Liver (tissue), 3 donors: ENCODE results near the gene GPR176.

ENCODE experiments used
- ATF3 ChIP-seq: IDR thresholded peaks from 2 replicates; pipeline ENCODE4 v1.6.1; 2016; ENCODE audit warnings: antibody characterized with exemption
- FOXA1 ChIP-seq: IDR thresholded peaks from 2 replicates; pipeline ENCODE4 v1.6.1; 2016; ENCODE audit warnings: antibody characterized with exemption
- GABPA ChIP-seq, 2 donors: IDR thresholded peaks in 1 of 2; conservative IDR thresholded peaks in 1 of 2; 2 replicates each; pipeline ENCODE4 v1.6.1; 2016; ENCODE audit warnings: antibody characterized with exemption in 2 of 2, mild to moderate bottlenecking in 1 of 2, moderate library complexity in 1 of 2
- MAX ChIP-seq: IDR thresholded peaks from 2 replicates; pipeline ENCODE4 v1.6.1; 2016; ENCODE audit warnings: antibody characterized with exemption
- RAD21 ChIP-seq, 2 donors: IDR thresholded peaks; 2 replicates each; pipeline ENCODE4 v1.6.1; 2016; ENCODE audit warnings: antibody characterized with exemption in 2 of 2, mild to moderate bottlenecking in 2 of 2
- SP1 ChIP-seq: IDR thresholded peaks from 2 replicates; pipeline ENCODE4 v1.6.1; 2018; ENCODE audit warnings: antibody characterized with exemption, mild to moderate bottlenecking
- TAF1 ChIP-seq: conservative IDR thresholded peaks from 2 replicates; pipeline ENCODE4 v1.6.1; 2016; ENCODE audit warnings: antibody characterized with exemption, mild to moderate bottlenecking
- YY1 ChIP-seq: IDR thresholded peaks from 2 replicates; pipeline ENCODE4 v1.6.1; 2016; ENCODE audit warnings: antibody characterized with exemption, mild to moderate bottlenecking
- ZBTB33 ChIP-seq: IDR thresholded peaks from 2 replicates; pipeline ENCODE4 v1.6.1; 2016; ENCODE audit warnings: antibody characterized with exemption
- TF ChIP-seq, protein P1 (sequence below): fragments of 150-350 bp; IDR thresholded peaks from 2 replicates; pipeline ENCODE4 v1.5.1; 2017; ENCODE audit warnings: improper control_type of control experiment, low read depth, low read length; ENCODE audit not compliant: missing input control
- TF ChIP-seq, protein P2 (sequence below): IDR thresholded peaks from 2 replicates; pipeline ENCODE4 v1.6.1; 2016; ENCODE audit warnings: antibody characterized with exemption, mild to moderate bottlenecking
- donor health status: healthy.
- donor health status: healthy.

DNA sequence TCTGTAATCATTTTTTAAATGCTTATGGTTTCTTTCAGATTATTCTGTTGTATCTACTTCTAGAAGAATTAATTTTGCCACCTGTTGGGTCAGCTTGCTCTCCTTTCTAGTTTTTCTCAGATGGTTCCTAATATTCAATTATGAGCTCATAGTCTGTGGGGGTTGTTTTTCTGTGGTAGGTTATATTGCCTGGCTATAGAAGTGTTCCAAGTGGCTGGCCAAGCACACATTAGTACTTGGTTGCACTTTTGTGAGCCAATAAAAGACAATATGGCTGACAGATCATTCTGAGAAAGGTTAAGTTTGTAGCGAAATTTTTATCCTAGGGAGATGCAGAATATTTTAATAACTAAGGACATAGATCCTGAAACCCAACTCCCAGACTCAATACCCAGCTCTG, 105.6 kb downstream of the GPR176 start:
- TF ChIP-seq MAX = no peak
- TF ChIP-seq, protein P1, sequence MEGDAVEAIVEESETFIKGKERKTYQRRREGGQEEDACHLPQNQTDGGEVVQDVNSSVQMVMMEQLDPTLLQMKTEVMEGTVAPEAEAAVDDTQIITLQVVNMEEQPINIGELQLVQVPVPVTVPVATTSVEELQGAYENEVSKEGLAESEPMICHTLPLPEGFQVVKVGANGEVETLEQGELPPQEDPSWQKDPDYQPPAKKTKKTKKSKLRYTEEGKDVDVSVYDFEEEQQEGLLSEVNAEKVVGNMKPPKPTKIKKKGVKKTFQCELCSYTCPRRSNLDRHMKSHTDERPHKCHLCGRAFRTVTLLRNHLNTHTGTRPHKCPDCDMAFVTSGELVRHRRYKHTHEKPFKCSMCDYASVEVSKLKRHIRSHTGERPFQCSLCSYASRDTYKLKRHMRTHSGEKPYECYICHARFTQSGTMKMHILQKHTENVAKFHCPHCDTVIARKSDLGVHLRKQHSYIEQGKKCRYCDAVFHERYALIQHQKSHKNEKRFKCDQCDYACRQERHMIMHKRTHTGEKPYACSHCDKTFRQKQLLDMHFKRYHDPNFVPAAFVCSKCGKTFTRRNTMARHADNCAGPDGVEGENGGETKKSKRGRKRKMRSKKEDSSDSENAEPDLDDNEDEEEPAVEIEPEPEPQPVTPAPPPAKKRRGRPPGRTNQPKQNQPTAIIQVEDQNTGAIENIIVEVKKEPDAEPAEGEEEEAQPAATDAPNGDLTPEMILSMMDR = no peak
- no peak for TF ChIP-seq TAF1
- no peak for TF ChIP-seq SP1
- no peak for TF ChIP-seq YY1
- no peak for TF ChIP-seq ZBTB33
- TF ChIP-seq GABPA (IDR thresholded peaks at IDR 0.05 in 1 of 2, conservative IDR thresholded peaks at IDR 0.05 in 1 of 2) = no peak
- no peak for TF ChIP-seq FOXA1
- no peak for TF ChIP-seq RAD21 (IDR thresholded peaks at IDR 0.05)
- TF ChIP-seq, protein P2, sequence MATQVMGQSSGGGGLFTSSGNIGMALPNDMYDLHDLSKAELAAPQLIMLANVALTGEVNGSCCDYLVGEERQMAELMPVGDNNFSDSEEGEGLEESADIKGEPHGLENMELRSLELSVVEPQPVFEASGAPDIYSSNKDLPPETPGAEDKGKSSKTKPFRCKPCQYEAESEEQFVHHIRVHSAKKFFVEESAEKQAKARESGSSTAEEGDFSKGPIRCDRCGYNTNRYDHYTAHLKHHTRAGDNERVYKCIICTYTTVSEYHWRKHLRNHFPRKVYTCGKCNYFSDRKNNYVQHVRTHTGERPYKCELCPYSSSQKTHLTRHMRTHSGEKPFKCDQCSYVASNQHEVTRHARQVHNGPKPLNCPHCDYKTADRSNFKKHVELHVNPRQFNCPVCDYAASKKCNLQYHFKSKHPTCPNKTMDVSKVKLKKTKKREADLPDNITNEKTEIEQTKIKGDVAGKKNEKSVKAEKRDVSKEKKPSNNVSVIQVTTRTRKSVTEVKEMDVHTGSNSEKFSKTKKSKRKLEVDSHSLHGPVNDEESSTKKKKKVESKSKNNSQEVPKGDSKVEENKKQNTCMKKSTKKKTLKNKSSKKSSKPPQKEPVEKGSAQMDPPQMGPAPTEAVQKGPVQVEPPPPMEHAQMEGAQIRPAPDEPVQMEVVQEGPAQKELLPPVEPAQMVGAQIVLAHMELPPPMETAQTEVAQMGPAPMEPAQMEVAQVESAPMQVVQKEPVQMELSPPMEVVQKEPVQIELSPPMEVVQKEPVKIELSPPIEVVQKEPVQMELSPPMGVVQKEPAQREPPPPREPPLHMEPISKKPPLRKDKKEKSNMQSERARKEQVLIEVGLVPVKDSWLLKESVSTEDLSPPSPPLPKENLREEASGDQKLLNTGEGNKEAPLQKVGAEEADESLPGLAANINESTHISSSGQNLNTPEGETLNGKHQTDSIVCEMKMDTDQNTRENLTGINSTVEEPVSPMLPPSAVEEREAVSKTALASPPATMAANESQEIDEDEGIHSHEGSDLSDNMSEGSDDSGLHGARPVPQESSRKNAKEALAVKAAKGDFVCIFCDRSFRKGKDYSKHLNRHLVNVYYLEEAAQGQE = no peak
- TF ChIP-seq ATF3 = no peak
